DMS153 (cell line): Measurements from ENCODE around the gene CTXND2.
"Not testable (repeated sequence)": the region's sequence is repeated elsewhere in the genome, so short reads cannot be mapped to it uniquely, and the experiment has no call there.

Experiments
- DNase-seq: peaks from one replicate; lab custom pipeline; 2025; lab: John Stamatoyannopoulos, UW

Gene CTXND2

DNA sequence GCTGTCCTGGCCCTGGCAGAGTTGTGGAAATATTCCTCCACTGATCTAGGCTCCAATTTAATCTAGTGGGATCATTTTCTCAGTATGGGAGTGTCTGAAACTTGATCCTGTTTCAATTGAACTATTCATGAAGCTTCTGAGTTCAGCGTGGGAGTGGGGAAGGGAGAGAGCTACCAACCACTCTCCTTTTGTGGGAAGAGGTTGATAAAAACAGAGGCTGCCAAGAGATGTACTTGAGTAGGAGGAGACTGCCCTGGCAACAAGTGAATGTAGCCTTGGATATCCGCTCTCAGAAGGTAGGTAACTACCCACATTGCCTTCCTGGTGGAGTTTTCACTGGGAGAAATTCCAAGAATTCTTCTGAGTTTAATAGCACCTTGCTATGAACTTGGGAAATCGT lies at the start of gene CTXND2:
Gene CTXND2, plus strand, starts transcription at position 119 of the 400 bp plus-strand sequence. CDS start 25,179 bp downstream, outside the sequence.
- DNase-seq: no peak

DNA sequence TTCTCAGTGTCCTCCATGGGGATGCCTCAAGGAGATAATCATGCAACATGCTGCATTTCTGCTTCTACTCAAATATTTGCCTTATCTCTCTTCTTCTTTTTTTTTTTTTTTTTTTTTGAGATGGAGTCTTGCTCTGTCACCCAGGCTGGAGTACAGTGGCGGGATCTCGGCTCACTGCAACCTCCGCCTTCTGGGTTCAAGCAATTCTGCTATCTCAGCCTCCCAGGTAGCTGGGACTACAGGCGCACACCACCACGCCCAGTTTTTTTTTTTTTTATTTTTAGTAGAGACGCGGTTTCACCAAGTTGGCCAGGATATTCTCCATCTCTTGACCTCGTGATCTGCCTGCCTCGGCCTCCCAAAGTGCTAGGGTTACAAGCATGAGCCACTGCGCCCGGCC lies 46.1 kb upstream of the CTXND2 start:
- not testable (repeated sequence) for DNase-seq

DNA sequence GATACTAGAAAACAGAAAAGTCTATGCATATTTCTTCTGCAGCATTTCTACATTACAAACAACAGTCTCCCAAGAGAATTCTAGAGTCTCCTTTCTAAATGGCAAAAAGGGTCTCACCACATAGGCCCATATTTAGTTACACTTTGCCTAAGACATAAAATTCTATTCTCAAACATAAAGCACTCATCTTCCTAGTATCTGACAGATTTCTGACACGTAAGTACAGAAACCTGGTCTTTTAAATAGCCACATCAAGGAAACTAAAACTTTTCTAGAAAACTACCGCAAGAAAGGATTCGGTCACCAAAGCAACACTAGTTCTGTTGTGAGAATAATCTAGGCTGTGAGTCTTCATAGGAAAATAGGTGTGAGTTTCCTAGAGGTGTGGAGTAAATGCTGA lies 45.3 kb upstream of the CTXND2 start:
- no peak for DNase-seq

DNA sequence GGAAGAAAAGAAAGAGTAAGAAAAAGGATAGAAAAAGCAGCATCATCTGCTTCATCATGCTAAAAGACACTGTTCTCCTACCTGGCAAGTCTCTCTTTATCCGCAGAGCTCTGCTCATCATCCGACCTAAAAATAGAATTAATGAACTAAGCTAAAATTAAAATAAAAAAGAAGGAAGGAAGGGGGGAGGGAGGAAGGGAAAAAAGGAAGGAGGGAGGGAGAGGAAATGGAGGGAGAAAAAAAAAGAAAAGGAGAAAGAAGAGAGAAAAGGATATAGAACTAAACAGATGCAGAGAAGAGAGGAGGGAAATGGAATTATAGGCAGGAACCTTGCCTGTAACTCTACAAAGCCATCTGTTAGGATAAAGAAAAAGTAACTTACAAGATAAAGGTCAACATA lies 44.6 kb upstream of the CTXND2 start:
- no peak for DNase-seq

GRCh38 chr1:150842964-150843363 lies 44.0 kb upstream of the CTXND2 start:
- no peak for DNase-seq

GRCh38 chr1:150843474-150843873 lies 43.5 kb upstream of the CTXND2 start:
- DNase-seq: no peak

GRCh38 chr1:150846473-150847146 lies 40.3 kb upstream of the CTXND2 start:
- DNase-seq: no peak

- DNase-seq: not testable (repeated sequence)
These were observed 36.1 kb upstream of the CTXND2 start for GRCh38 chr1:150850801-150851362.

GRCh38 chr1:150852734-150853133 lies 34.2 kb upstream of the CTXND2 start:
- DNase-seq: not testable (repeated sequence)

DNA sequence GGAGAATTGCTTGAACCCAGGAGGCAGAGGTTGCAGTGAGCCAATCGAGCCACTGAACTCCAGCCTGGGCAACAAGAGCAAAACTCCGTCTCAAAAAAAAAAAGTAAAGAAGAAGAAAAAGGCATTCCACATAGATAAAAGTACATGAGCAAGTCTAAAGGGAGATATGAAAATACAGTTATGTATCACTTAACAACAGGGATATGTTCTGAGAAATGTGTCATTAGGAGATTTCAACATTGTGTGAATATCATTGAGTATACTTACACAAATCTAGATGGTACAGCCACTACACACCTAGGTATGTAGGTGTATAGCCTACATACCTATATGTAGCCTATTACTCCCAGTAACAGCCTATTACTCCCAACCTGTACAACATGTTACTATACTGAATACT lies 23.2 kb upstream of the CTXND2 start:
- DNase-seq: no peak

GRCh38 chr1:150864200-150864599 lies 22.7 kb upstream of the CTXND2 start:
- DNase-seq: not testable (repeated sequence)

DNA sequence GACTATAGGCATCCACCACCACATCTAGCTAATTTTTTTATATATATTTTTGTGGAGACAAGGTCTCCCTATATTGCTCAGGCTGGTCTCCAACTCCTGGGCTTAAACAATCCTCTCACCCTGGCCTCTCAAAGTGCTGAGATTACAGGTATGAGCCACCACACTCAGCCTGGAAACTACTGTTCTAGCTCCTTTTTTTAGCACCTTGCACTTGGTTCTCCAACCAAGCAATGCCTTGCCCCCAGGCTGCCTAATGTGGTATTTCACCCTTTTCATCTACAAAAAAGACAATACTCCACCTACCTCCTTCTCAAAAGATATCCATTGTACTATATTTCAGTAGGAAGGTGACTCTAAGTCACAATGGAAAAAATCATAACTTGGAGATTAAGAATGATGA lies 17.3 kb upstream of the CTXND2 start:
- DNase-seq: no peak

- no peak for DNase-seq
These were observed 14.4 kb upstream of the CTXND2 start for GRCh38 chr1:150872572-150872971.

DNA sequence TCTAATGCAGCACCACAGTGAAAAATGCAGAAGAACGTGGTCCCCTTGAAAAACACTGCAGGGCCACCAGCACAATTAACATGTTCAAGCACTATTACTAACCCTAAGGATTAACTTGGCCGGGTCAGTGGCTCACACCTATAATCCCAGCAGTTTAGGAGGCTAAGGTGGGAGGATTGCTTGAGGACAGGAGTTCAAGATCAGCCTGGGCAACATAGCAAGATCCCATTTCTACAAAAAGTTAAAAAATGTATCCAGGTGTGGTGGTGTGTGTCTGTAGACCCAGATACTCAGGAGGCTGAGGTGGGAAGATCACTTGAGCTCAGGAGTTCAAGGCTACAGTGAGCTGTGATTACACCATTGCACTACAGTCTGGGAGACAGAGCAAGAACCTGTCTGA lies 13.4 kb upstream of the CTXND2 start:
- DNase-seq: no peak

DNA sequence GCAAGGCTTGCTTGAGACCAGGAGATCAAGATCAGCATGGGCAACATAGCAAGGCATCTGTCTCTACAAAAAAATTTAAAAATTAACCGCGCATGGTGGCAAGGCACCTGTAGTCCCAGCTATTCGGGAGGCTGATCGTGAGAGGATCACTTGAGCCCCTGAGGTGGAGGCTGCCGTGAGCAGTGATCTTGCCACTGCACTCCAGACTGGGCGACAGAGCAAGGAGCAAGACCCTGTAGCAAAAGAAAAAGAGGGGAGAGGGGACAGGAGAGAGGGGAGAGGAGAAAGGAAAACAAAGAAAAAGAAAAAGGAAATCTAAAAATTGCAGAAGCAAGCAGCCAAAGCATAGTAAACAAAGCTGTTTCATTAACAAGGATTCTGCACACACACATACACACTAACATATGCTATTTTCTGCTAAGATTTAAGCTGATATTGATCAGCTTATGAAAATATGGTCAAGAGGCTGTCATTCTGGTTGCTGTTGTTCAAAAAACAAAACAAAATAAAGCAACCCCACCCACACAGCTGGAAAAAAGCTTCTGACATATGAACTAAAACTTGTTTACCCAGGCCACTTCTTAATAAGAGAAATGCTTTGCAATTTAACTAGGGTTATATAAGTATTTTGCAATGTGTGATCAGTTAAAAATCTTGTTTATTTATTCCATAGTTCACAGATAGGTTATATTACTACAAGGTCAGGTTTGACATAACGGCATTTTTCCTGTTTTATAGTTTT lies 12.3 kb upstream of the CTXND2 start:
- DNase-seq: no peak

- no peak for DNase-seq
These were observed 11.5 kb upstream of the CTXND2 start for GRCh38 chr1:150875197-150876118.

DNA sequence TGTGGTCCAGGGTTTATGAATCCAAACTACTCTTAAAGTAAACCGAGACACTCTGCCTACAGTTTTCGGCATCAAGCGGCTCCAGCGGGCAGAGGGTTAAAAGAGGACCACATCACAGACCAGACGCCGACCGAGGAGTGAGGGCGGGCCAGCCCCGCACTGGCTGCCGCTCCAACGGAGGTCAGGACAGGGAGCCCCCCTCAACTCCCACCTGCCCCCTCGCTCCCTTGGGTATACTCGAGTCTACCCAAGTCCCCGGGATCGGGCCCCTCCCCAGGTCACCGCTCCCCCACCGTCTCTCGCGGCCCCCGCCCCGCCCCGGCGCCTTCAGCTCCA lies 10.8 kb upstream of the CTXND2 start:
- DNase-seq: peak; percentile 24

- not testable (repeated sequence) for DNase-seq
These were observed 8.0 kb upstream of the CTXND2 start for GRCh38 chr1:150878931-150879330.

GRCh38 chr1:150881331-150882070 lies 5.4 kb upstream of the CTXND2 start:
- no peak for DNase-seq

- DNase-seq: not testable (repeated sequence)
These were observed 3.8 kb upstream of the CTXND2 start for GRCh38 chr1:150883121-150883520.

DNA sequence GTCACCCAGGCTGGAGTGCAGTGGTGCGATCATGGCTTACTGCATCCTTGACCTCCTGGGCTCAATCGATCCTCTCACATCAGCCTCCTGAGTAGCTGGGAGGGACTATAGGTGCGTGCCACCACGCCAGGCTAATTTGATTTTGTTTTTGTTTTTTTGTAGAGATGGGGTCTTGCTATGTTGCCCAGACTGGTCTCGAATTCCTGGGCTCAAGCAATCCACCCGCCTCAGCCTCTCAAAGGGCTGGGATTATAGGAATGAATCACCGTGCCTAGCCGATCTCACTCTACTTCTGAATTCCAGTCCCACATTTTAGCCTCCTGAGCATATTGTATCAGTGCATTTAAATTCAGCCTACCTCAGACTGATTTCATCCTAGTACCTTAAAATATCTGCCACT lies 1.8 kb downstream of the CTXND2 start:
- no peak for DNase-seq

DNA sequence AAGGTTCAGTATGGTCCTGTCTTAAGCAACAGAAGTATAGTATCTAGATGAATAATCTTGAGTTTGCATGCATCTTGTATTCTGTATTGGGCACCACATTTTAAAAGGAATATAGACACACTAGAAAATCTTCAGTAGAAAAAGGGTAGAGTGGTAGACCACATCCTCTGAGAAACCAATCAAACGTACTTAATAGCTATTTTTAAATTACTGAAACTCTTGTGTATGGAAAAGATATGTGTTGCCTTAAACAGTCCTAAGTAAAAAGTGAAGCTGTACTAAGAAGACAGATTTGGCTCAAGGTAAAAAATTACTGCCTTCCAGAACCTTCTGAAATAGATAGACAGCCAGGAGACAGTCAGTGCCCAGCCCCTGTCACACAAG lies 3.1 kb downstream of the CTXND2 start:
- DNase-seq: no peak
